ENCODE data around the gene GNLY.
"Not testable (repeated sequence)": the region's sequence is repeated elsewhere in the genome, so short reads cannot be mapped to it uniquely, and the experiment has no call there.

The GNLY gene

DNA sequence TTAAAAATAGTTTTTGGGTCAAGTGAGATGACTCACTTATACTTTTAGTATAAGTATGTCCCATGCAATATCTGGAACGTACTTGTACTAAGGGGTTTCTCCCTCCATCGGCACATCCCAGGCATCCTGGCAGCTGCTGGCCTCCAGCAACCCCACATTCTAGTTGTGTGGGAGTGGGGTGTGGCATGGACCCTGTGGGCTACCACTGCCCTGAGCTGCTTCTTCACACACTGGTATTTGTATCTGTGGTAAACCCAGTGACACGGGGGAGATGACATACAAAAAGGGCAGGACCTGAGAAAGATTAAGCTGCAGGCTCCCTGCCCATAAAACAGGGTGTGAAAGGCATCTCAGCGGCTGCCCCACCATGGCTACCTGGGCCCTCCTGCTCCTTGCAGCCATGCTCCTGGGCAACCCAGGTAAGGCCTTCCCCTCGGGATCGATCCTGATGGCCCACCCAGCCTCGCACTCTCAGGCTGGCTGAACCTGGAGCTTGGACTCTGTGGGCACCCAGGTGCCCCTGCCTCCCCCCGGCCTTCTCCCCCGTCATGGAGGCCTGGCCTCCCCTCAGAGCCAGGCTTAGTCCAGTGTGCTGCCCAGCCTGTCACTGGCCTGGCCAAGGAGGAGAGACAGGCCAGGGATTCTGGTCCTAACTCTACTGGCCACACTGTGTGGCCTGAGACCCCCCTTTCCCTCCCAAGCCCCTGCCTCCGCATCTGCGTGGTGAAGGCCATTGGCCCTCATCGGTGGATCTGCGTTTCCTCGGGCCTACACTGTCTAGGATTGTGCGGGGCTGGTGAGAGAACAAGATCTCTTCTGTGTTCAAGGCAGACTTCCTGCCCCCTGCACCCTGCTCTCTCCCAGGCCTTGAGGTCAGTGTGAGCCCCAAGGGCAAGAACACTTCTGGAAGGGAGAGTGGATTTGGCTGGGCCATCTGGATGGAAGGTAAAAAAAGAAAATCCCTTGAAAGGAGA, at the start of gene GNLY:
TSS of gene GNLY (plus strand) at position 307 of the 974 bp plus-strand sequence. CDS start at position 368, 61 bp downstream.
- DNase-seq: no peak

DNA sequence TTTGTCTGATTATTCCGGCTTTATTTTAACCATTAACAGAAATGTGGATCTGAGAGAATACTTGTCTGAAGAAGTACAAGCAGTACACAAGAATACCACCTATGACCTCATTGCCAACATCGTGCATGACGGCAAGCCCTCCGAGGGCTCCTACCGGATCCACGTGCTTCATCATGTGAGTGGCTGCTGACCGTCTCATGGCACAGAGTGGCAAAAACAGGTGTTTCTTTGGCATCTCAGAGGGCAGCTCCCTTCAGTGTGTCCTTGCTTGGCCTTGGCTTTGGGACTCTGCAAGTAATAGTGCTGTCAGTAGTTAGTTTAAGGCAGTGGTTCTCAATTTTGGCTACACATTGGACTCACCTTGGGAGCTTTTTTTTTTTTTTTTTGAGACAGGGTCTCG, 49.2 kb upstream of the GNLY start:
- no peak for DNase-seq

DNA sequence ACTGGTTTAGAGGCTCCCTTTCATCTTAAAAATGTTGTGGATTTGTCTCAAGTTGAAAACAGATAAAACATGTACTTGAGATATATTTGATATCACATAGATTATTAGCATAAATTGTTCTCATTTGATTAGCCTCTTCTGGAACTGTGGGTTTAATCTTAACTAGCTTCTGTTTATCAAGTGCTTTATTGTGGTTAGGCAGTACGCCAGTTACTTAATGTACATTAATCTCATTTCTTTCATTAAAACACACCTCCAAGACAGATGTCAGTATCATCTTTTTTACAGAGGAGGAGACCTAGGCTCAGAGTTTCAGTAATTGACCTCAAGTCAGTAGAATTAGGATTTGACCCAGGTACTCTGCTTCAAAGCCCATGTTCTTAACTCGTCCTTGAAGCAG, 48.0 kb upstream of the GNLY start:
- DNase-seq: no peak

DNA sequence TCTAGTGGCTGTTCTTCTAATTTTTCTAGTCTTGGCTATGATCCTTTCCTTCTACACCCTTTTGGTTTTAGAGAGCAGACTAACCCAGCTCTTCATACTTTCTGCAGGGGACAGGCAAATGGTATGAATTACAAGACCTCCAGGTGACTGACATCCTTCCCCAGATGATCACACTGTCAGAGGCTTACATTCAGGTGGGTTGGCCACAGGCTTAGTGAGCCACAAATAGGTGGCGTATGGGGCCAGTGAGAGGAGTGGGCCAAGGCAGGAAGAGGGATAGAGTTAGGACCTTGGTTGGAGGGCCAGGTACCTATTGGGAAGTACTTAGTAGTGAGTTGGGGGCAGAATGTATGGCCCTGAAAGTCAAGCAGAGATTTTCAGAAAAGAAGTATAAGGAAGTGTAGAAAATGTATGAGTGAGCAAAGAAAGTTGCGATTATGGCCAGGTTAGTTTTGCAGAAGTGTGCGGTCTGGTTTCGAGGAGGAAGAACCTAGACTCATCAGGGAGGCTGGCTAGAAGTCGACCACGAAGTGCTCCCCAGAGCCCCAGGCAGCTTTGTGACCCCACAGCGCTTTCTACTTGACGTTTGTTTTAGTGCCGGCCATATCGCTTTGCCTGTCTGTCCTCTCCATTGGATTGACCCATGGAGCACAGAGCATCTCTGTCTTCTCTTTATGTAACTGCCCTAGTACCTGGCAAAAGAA, 46.2 kb upstream of the GNLY start:
- no peak for DNase-seq

DNA sequence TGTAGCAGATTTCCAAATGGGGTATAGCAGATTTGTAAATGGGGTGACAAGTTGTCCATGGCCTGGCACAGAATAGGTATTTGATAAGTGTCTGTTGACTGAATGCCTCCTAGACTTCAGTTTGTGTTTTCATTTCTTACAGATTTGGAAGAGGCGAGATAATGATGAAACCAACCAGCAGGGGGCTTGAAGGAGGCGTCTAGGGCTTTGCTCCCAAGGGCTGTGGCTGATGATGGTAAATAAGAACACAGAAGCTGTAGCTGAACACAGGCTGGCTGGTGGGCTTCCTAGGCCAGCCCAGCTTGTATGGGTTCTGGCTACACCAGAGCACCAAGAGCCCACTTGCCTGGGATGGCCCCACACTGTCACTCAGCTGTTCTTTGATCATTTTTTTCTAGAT, 45.5 kb upstream of the GNLY start:
- no peak for DNase-seq

DNA sequence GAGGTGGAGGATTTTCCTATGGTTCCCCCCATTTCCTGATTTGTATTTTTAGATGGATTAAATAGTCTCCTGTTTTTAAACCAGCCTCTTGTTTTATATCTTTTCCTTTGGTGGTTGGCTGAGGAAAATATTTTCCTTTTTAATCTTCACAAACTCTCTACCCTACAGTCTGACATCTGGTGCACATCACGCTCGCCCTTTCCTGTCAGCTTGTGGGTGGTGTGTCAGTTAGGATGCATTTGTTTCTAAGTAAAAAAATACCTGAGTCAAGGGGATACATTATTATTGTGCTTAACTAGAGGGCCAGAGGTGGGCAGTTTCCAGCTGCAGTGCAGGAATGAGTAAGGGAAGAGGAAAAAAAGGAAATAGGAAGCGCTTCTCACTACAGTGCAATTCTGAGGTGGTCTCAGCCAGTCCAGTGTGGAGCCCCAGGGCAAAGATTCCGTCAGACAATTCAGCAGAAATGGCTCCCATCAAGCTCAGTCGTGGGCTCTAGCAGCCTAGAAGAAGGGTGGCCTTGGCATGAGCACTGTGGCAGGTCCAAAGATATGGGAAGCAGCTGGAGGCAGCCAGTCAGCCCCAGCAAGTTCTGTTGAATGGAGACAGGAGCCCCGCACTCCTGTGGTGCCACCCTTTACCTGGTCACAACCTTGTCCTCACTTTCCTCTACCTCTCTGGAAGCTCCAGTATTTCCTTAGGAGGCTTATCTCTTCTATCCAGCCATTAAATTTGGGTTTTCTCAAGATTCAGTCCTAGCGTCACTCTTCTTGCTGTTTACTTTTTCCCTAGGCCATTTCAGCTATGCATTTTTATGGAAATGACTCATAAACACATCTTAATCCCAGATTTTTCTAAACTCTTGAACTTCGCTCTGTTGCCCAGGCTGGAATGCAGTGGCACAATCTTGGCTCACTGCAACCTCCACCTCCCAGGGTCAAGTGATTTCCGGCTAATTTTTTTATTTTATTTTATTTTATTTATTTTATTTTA, 44.7 kb upstream of the GNLY start:
- DNase-seq: no peak

DNA sequence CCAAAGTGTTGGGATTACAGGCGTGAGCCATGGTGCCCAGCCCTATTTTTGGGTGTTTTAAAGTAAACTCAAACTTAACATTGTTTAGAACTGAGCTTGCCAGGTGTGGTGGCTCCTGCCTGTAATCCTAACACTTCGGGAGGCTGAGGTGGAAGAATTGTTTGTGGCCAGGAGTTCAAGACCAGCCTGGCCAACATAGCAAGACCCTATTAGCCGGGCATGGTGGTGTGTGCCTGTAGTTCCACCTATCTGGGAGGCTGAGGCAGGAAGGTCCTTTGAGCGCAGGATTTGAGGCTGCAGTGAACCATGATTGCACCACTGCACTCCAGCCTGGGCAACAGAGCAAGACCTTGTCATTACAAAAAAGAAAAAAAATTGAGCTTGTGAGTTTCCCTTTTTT, 43.7 kb upstream of the GNLY start:
- DNase-seq: no peak

DNA sequence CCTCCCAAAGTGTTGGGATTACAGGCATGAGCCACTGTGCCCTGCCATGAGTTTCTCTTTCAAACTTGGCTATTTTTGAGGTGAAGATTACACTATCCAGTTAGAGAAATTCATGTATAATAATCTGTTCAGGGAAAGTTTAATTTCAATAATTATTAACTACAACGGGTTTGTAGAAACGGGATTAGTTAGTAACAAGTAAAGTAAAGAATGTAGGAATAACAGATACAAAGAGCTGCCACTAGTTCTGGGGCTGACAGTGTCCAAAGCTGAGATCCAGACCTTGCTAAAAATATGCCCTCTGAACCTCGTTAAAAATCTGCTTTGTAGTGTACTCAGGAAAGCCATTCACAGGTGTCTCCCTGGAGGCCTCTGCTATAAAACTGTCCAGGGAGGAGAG, 43.1 kb upstream of the GNLY start:
- DNase-seq: no peak

DNA sequence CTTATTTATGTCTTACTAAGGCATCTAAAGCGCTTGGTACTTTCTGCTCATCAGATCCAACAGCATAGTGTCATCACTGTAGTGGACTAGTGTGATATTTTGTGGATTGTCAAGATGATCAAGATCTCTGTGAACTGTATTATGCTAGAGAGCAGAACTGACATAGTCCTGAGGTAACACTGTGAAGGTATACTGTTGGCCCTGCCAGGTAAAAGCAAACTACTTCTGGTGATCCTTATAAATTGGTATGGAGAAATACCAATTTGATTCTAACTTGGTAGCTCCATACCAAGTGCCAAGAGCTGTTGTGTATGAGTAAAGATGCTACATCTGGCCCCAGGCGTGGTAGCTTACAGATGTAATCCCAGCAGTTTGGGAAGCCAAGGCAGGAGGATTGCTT, 42.1 kb upstream of the GNLY start:
- no peak for DNase-seq

DNA sequence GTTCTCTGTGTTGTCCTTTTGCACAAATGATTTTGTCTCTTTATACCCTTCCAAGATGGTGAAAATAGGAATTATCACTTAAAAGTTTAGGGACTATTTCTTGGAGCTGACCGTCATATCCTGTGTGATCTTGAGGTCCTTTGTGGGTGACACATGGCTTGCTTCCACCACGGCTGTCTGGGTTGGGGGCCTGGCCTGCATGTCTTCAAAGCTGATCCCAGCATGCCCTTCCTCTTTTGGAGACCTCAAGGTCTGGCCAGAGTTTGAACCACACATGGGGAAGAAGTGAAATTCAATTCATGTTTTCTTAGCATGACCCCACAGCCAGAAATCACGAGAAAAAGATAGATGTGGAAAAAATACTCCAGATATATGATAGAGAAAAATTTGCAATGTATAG, 40.2 kb upstream of the GNLY start:
- no peak for DNase-seq

DNA sequence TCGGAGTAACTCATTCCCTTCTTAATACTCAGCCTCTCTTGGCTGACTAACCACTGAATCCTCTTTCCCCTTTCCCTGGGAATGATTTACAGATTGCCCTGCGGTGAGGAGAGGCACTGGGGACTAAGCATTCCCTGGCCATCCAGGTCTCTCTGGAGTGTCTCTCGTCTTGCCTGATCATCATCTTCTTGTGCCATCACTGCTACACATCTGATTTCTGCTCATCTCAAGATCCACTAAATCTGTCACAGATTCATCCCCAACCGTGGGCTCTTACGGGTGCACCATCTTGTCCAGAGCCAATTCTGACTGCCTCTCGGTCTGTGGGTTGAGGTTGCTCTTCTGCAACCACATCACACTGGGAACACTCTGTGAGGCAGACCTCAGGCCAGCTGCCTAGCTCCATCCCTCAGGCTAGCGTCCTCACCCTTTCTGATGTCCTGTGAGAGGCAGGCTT, 38.2 kb upstream of the GNLY start:
- DNase-seq: no peak

DNA sequence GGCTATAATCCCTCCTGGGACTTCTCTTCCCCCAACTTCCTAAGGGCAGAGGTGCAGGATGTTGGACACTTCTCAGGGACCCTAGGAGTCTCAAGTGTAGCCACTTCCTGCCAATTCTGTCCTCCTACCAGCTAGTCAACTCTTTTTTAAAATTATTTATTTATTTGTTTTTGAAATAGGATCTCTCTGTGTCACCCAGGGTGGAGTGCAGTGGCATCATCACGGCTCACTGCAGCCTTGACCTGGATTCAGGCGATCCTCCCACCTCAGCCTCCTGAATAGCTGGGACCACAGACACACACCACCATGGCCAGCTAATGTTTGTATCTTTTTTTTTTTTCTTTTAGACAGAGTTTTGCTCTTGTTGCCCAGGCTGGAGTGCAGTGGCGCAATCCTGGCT, 37.7 kb upstream of the GNLY start:
- DNase-seq: no peak

DNA sequence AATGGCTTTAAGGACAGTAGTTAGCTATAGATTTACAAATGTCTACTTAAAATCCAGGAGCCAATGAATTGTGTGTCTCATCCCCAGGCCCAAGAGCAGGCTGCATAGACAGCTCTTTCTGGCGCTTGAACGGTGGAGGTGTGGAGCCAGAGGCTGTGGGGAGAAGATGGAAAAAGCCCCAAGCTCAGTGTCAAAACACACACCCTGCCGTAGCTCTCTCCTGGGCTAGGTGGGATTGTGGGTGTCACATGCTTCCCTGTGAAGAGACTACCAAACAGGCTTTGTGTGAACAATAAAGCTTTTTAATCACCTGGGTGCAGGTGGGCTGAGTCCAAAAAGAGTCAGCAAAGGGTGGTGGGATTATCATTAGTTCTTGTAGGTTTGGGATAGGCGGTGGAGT, 36.8 kb upstream of the GNLY start:
- DNase-seq: not testable (repeated sequence)

DNA sequence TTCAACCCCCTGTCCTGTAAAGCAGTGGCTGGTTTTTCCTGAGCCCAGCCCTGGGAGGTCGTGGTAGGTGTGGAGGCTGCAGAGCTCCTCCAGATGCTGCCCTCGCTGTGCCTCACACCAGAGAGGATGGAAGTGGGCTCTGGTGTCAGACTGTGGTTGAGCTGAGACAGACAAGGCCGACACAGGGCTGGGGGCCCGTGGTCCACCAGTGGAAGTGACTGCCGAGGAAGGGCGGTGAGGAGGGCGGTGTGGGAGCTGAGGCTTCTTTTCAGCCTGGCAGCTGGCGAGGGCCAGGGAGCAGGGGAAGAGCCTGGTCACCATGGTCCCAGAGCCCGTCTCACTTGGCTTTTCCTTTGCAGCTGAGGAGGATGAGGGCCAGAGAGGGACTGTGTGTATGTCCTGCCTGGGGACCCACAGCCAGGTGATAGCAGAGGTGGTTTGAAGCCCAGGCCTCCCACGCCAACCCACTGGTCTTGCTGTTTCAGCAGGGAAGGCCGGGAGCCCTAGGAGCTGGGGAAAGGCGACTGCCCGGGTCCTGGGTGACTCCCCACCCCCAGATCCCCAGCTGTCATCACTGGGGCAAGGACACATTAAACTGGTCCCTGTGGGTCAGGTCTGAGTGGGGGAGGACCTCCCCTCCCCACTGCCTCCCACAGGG, 34.7 kb upstream of the GNLY start:
- no peak for DNase-seq

DNA sequence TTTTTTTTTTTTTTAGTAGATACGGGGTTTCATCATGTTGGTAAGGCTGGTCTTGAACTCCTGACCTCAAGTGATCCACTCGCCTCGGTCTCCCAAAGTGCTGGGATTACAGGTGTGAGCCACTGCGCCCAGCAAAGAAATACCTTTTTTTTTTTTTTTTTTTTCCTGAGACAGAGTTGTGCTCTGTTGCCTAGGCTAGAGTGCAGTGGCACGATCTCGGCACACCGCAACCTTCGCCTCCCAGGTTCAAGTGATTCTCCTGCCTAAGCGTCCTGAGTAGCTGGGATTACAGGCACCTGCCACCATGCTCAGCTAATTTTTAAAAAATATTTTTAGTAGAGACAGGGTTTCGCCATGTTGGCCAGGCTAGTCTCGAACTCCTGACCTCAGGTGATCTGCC, 33.9 kb upstream of the GNLY start:
- DNase-seq: not testable (repeated sequence)

DNA sequence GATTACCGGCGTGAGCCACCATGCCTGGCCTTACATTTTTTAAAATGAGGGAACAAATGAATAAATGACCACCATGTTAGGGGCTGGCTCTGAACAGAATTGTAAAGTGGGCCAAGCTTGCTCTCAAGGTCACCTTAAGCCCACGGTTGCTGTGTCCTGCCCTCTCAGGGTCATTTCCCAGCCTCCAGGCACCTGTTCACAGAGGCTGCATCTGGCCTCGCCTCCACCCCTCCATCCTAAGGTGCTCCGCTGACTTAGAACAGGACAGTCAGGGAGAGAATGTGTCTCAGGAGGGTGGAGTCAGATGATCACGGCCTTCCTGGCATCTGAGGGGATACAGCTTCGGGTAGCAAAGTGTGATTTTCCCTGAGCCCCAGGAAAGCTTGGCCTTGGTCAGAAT, 33.4 kb upstream of the GNLY start:
- DNase-seq: no peak

DNA sequence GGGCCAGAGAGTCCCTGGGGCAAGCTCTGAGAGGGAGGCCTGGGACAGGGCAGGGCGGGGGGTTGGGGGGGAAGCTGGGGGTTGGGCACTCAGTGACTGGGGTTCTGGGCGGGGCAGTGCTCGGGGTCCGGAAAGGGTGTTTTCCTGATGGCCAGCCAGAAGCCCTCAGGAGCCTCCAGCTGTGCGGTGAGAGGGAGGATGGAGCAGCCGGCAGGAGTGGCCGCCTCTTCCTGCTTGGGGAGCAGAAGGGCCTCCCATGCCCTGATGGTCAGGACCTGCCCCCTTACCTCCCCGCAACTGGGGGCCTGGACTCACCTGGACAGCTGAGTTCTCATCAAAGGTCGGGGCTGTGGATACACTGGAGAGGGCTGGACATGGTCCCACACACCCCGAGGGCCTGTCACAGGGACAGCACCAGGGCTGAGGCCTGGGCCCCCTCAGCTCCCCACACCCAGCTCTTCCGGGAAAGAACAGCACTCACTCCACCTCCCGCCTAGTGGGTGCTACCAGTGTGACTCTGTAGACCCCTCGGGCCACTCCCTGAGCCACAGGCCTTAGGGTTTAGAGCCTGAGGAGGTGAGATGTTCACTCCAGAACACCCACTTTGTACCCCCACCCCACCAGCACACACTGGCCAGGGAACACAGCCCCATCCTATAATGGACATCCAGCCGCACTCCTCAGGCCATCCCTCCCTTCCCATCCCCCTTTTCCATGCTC, 32.9 kb upstream of the GNLY start:
- DNase-seq: no peak

DNA sequence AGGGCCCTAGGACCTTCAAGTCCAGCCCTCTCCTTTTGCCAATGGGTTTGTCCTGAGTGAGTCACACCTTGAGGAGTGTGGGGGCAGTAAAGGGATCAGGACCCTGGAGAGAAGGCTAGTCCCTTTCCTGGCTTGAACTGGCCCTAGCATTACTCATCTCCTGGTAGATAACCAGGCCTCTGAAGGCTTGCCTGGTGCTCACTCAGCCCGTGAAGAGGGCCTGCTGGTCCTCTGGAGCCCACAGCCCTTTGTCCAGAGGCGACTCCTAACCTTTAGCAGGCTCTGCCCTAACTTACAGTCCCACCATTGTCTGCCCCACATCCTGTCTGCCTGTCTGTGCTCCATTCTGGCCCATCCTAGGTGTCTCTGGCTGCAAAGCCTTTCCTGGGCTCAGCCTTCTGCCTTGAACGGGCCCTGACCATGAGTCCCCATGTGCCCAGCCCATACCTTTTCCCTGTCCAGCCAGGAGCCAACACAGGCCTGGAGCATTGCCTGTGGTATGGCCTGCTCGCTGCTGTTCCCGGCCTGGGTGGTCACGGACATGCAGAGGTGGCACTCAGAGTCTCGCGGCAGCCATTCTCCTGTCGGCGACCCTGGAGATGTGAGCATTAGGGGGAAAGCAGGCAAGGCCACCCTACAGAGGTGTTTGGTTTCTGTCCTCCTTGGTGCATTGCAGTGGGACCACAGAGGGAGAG, 31.1 kb upstream of the GNLY start:
- no peak for DNase-seq

DNA sequence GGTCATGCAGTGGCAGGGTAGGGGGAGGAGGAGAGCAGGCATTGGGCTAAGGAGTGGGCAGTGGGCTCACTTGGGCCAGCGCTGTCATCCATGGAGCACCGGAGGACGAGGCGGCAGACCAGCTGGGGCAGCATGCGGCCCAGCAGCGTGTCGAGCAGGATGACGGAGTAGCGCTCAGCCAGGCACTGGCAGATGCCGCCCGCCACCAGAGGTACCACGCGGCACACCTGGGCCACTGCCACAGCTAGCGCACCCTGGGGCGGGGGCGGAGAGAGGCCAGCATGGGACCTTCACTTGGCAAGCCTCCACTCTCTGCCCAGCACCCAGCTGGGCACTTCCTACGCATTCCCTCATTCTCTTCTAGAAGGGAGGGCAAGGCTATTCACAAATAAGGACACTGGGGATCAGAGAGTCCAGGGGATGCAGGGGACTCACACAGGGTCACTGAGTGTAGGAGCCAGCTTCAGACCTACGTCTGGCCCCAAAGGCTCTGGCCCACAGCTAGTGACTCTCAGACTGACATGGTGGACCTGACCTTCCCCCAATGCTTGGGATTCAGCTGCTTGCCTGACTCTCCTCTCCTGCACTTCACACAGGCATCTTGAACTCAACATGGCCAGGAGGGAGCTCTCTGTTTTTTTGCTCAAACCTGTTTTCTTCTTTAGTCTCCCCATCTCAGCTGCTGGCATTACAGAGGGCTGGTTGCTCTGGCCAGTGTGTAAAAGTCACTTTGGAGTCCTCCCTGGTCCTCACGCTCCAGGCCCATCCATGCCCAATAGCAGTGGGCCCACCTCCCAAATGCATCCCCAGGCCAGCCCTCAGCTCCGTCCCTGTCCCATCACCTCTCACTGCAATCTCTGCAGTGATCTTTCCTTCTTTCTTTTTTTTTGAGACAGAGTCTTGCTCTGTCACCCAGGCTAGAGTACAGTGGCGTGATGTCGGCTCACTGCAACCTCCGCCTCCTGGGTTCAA, 30.3 kb upstream of the GNLY start:
- no peak for DNase-seq

Measured in NCI-H345 (cell line).